H9 (cell line): ENCODE data around the gene ULK4. TPM values are rescaled to one million over a fixed set of nuclear protein-coding genes. Genes with fewer than 3 reads are reported as not detected.

Experiments used
- DNase-seq: peaks from one replicate; pipeline ENCODE4 v3.0.0-alpha.2; 2017
- H2AFZ ChIP-seq: one replicate; pipeline ENCODE4 v1.6.1; 2013; ENCODE audit warnings: mild to moderate bottlenecking, low read length, control low read depth, moderate library complexity
- H2AK5ac ChIP-seq: 2 replicates; pipeline ENCODE4 v1.6.1; 2013; ENCODE audit warnings: low read length, control low read depth, mixed read lengths; ENCODE audit not compliant: insufficient read length
- H2BK120ac ChIP-seq: one replicate; pipeline ENCODE4 v1.6.1; 2013; ENCODE audit warnings: low read depth, mild to moderate bottlenecking, low read length, control low read depth, inconsistent platforms; ENCODE audit not compliant: poor library complexity, severe bottlenecking
- H2BK12ac ChIP-seq: 2 replicates; pipeline ENCODE4 v1.6.1; 2013; ENCODE audit warnings: low read length, control low read depth, mixed read lengths, low read depth; ENCODE audit not compliant: insufficient read length
- H2BK15ac ChIP-seq: 2 replicates; pipeline ENCODE4 v1.6.1; 2013; ENCODE audit warnings: low read depth, low read length, control low read depth
- H2BK20ac ChIP-seq: one replicate; pipeline ENCODE4 v1.6.1; 2013; ENCODE audit warnings: low read depth, mild to moderate bottlenecking, low read length, control low read depth, inconsistent platforms; ENCODE audit not compliant: poor library complexity, severe bottlenecking
- H2BK5ac ChIP-seq: 2 replicates; pipeline ENCODE4 v1.6.1; 2013; ENCODE audit warnings: low read length, control low read depth, mixed read lengths; ENCODE audit not compliant: insufficient read length
- H3K14ac ChIP-seq: 2 replicates; pipeline ENCODE4 v1.6.1; 2013; ENCODE audit warnings: low read length, control low read depth; ENCODE audit not compliant: insufficient read depth
- H3K18ac ChIP-seq: 2 replicates; pipeline ENCODE4 v1.6.1; 2013; ENCODE audit warnings: low read depth, mild to moderate bottlenecking, mixed read lengths, low read length, control low read depth; ENCODE audit not compliant: insufficient read length
- H3K23ac ChIP-seq: 2 replicates; pipeline ENCODE4 v1.6.1; 2013; ENCODE audit warnings: low read length, control low read depth, mixed read lengths, low read depth; ENCODE audit not compliant: insufficient read length
- H3K23me2 ChIP-seq: 2 replicates; pipeline ENCODE4 v1.6.1; 2013; ENCODE audit warnings: low read depth, mild to moderate bottlenecking, mixed read lengths, low read length, control low read depth; ENCODE audit not compliant: insufficient read length, poor library complexity, severe bottlenecking
- H3K27ac ChIP-seq: 2 replicates; pipeline ENCODE4 v1.5.1; 2013; ENCODE audit warnings: low read length, control low read depth, mixed read lengths, low read depth; ENCODE audit not compliant: insufficient read length
- H3K27me3 ChIP-seq: 2 replicates; pipeline ENCODE4 v1.6.1; 2013; ENCODE audit warnings: low read length, control low read depth, inconsistent platforms; ENCODE audit not compliant: insufficient read depth
- H3K4ac ChIP-seq: 2 replicates; pipeline ENCODE4 v1.6.1; 2013; ENCODE audit warnings: low read depth, mild to moderate bottlenecking, control low read depth, inconsistent platforms, low read length, moderate library complexity
- H3K4me1 ChIP-seq: 2 replicates; pipeline ENCODE4 v1.6.1; 2013; ENCODE audit warnings: low read length, control low read depth, inconsistent platforms; ENCODE audit not compliant: insufficient read depth
- H3K4me2 ChIP-seq: 2 replicates; pipeline ENCODE4 v1.6.1; 2013; ENCODE audit warnings: low read length, control low read depth, mixed read lengths; ENCODE audit not compliant: insufficient read length, insufficient read depth
- H3K56ac ChIP-seq: 2 replicates; pipeline ENCODE4 v1.6.1; 2013; ENCODE audit warnings: low read depth, mild to moderate bottlenecking, mixed read lengths, low read length, control low read depth; ENCODE audit not compliant: insufficient read length
- H3K79me1 ChIP-seq: 2 replicates; pipeline ENCODE4 v1.6.1; 2013; ENCODE audit warnings: low read depth, mild to moderate bottlenecking, moderate library complexity, low read length, control low read depth, inconsistent platforms; ENCODE audit not compliant: insufficient read depth, poor library complexity, severe bottlenecking
- H3K79me2 ChIP-seq: 2 replicates; pipeline ENCODE4 v1.6.1; 2013; ENCODE audit warnings: low read length, control low read depth, inconsistent platforms; ENCODE audit not compliant: insufficient read depth
- H3K9ac ChIP-seq: 2 replicates; pipeline ENCODE4 v1.6.1; 2013; ENCODE audit warnings: low read length, control low read depth, mixed read lengths; ENCODE audit not compliant: insufficient read length; ENCODE audit errors: extremely low read depth
- H3K9me3 ChIP-seq: one replicate; pipeline ENCODE4 v1.6.1; 2013; ENCODE audit warnings: low read depth, low read length, inconsistent platforms; ENCODE audit not compliant: control insufficient read depth
- H3T11ph ChIP-seq: one replicate; pipeline ENCODE4 v1.6.1; 2013; ENCODE audit warnings: mild to moderate bottlenecking, low read length, control low read depth, inconsistent platforms
- H4K20me1 ChIP-seq: one replicate; pipeline ENCODE4 v1.6.1; 2013; ENCODE audit not compliant: control insufficient read depth, insufficient read length, insufficient read depth
- H4K5ac ChIP-seq: 2 replicates; pipeline ENCODE4 v1.6.1; 2013; ENCODE audit warnings: low read depth, mild to moderate bottlenecking, mixed read lengths, low read length, control low read depth; ENCODE audit not compliant: insufficient read length
- H4K8ac ChIP-seq: replicated peaks from 2 replicates; pipeline ENCODE4 v1.6.1; 2013; ENCODE audit warnings: low read length, control low read depth, mixed read lengths, low read depth; ENCODE audit not compliant: insufficient read length
- H4K91ac ChIP-seq: 2 replicates; pipeline ENCODE4 v1.6.1; 2013; ENCODE audit warnings: low read depth, mild to moderate bottlenecking, moderate library complexity, mixed read lengths, low read length, control low read depth; ENCODE audit not compliant: insufficient read length
- H3K27ac Mint-ChIP-seq, 3 experiments: 2 replicates in 2 of 3; 3 replicates in 1 of 3; pipeline ENCODE4 v1.8.0; 2020 to 2021; ENCODE audit warnings: mixed read lengths in 3 of 3, mild to moderate bottlenecking in 1 of 3, moderate library complexity in 1 of 3
- H3K27me3 Mint-ChIP-seq: 2 replicates; pipeline ENCODE4 v1.8.0; 2021; ENCODE audit warnings: low read depth, mild to moderate bottlenecking, moderate library complexity, mixed read lengths
- H3K36me3 Mint-ChIP-seq, 3 experiments: 2 replicates in 2 of 3; 3 replicates in 1 of 3; pipeline ENCODE4 v1.8.0; 2020 to 2021; ENCODE audit warnings: low read depth in 3 of 3, mixed read lengths in 3 of 3; ENCODE audit not compliant: insufficient read depth in 1 of 3
- H3K4me1 Mint-ChIP-seq, 2 experiments: 2 replicates each; pipeline ENCODE4 v1.8.0; 2020; ENCODE audit warnings: mixed read lengths in 2 of 2
- H3K4me3 Mint-ChIP-seq, 2 experiments: 2 replicates in 1 of 2; 3 replicates in 1 of 2; pipeline ENCODE4 v1.8.0; 2020 to 2021; ENCODE audit warnings: mild to moderate bottlenecking in 2 of 2, mixed read lengths in 2 of 2, moderate library complexity in 1 of 2
- H3K9me3 Mint-ChIP-seq, 2 experiments: 2 replicates in 1 of 2; 3 replicates in 1 of 2; pipeline ENCODE4 v1.8.0; 2020; ENCODE audit warnings: mild to moderate bottlenecking in 2 of 2, mixed read lengths in 2 of 2, moderate library complexity in 1 of 2
- WGBS: extraction: QIAGEN DNeasy Blood & Tissue Kit; methylation state at CpG from one replicate; pipeline ENCODE4 v1.1.7; 2013; ENCODE audit warnings: missing lambda C conversion rate, low lambda C conversion rate, mixed read lengths; ENCODE audit not compliant: insufficient read length; ENCODE audit errors: extremely low coverage; 5-methylcytosine and 5-hydroxymethylcytosine counted together
- total RNA-seq: library from RNA; stranded (reverse); gene quantifications from 2 replicates; pipeline ENCODE4 v1.2.1, GENCODE V29; 2021
- TF ChIP-seq, protein P1 (sequence below): fragments of 200-600 bp; sonication (generic); conservative IDR thresholded peaks from 3 replicates; pipeline ENCODE4 v1.8.0; 2021; ENCODE audit warnings: antibody characterized with exemption, mild to moderate bottlenecking

Gene ULK4
- total RNA-seq, 1 experiment from 2014 or later, result 12.9 TPM

DNA sequence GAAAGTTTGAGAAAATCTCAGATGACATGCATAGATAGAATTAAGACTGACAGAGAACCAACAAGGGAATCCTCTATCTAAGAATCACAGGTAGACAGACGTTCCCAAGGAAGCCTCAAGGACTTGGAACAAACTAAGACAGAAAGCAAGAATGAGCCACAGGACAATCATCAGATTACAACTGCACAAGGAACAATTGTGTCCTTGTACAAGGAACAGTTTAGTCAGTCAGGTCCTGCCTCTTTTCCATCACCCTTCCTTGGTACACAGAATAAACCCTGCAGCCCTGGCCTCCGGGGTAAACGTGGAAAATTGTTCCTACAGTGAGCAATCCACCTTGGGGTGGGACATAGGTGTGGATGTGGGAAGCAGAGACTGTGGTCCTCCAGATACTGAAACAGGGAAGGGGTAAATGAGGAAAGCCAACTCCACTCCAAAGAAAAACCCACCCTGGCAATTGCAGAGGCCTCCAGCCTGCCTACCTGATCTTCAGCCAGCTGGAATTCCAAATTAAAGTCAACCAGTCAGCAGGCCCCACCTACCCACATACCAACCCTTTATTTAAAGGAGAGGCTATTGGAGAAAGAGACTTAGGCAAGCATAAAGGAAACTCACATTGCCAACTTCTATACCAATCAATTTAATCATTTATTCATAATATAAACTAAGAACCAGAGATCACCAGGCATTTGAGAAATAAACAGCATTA lies 73.4 kb downstream of the ULK4 start:
- no peak overlapping the region for H4K8ac ChIP-seq
- no peak overlapping the region for H3K4me2 ChIP-seq
- H3K4me1 Mint-ChIP-seq, result peaks cover 19 to 26% of the 10 kb centered on the region in 2 experiments
- no peak overlapping the region for H2AFZ ChIP-seq
- TF ChIP-seq, protein P1, sequence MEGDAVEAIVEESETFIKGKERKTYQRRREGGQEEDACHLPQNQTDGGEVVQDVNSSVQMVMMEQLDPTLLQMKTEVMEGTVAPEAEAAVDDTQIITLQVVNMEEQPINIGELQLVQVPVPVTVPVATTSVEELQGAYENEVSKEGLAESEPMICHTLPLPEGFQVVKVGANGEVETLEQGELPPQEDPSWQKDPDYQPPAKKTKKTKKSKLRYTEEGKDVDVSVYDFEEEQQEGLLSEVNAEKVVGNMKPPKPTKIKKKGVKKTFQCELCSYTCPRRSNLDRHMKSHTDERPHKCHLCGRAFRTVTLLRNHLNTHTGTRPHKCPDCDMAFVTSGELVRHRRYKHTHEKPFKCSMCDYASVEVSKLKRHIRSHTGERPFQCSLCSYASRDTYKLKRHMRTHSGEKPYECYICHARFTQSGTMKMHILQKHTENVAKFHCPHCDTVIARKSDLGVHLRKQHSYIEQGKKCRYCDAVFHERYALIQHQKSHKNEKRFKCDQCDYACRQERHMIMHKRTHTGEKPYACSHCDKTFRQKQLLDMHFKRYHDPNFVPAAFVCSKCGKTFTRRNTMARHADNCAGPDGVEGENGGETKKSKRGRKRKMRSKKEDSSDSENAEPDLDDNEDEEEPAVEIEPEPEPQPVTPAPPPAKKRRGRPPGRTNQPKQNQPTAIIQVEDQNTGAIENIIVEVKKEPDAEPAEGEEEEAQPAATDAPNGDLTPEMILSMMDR, result no peak
- H2BK5ac ChIP-seq, result no peak overlapping the region
- H3K14ac ChIP-seq, result no peak overlapping the region
- H2BK20ac ChIP-seq, result no peak overlapping the region
- H3K27ac ChIP-seq, result no peak overlapping the region
- no peak overlapping the region for H3K4me3 Mint-ChIP-seq
- H3K23ac ChIP-seq, result no peak overlapping the region
- H3T11ph ChIP-seq, result no peak overlapping the region
- no peak overlapping the region for H2AK5ac ChIP-seq
- peaks cover 6% of the 10 kb centered on the region for H3K9me3 ChIP-seq
- no peaks in the 10 kb centered on the region for H3K79me1 ChIP-seq
- H2BK120ac ChIP-seq, result no peak overlapping the region
- peak; percentile 50 for DNase-seq
- H3K9me3 Mint-ChIP-seq, result peaks cover 12 to 15% of the 10 kb centered on the region in 2 experiments
- peak overlapping the region; percentile 64 to 78 (median 76); a peak in 6 of 7 replicates for H3K27ac Mint-ChIP-seq
- H3K27me3 ChIP-seq, result no peaks in the 10 kb centered on the region
- H3K23me2 ChIP-seq, result no peaks in the 10 kb centered on the region
- H3K79me2 ChIP-seq, result no peaks in the 10 kb centered on the region
- no peak overlapping the region for H3K18ac ChIP-seq
- no peak overlapping the region for H4K91ac ChIP-seq
- no peak overlapping the region for H2BK15ac ChIP-seq
- H4K5ac ChIP-seq, result no peak overlapping the region
- H3K27me3 Mint-ChIP-seq, result no peaks in the 10 kb centered on the region; the same call in 1 of the 2 replicates
- H2BK12ac ChIP-seq, result no peak overlapping the region
- H3K4ac ChIP-seq, result no peak overlapping the region
- H4K20me1 ChIP-seq, result no peaks in the 10 kb centered on the region
- no peak overlapping the region for H3K56ac ChIP-seq
- WGBS, result no CpG with 5 or more reads among the region's 3 CpGs
- H3K4me1 ChIP-seq, result peaks cover 3% of the 10 kb centered on the region; the same call in 1 of the 2 replicates
- H3K36me3 Mint-ChIP-seq, result peaks cover 14 to 31% (median 18%) of the 10 kb centered on the region in 3 experiments
- no peak overlapping the region for H3K9ac ChIP-seq
